Stimulated activated CD8-positive, alpha-beta memory T cell treated with anti-CD3 and anti-CD28 coated beads, Interleukin-12 subunit alpha, Interleukin-12 subunit beta, amount 100 ng/mL, for 4 hours (primary cell): ENCODE measurements around the gene AMBRA1.
A peak's percentile ranks its signal among the peaks of the same experiment; 100 is the strongest.
"Not testable (repeated sequence)": the region's sequence is repeated elsewhere in the genome, so short reads cannot be mapped to it uniquely, and the experiment has no call there.

Experiments used
- DNase-seq: peaks from one replicate; pipeline ENCODE4 v3.0.0-alpha.2; 2020; ENCODE audit warnings: low read depth

The AMBRA1 gene

GRCh38 chr11:46534711-46535110, 59.1 kb downstream of the AMBRA1 start:
- DNase-seq, result no peak

GRCh38 chr11:46533396-46534100, 60.3 kb downstream of the AMBRA1 start:
- DNase-seq, result no peak

- DNase-seq, result no peak
Observed at GRCh38 chr11:46529928-46530574, 63.8 kb downstream of the AMBRA1 start.

DNA sequence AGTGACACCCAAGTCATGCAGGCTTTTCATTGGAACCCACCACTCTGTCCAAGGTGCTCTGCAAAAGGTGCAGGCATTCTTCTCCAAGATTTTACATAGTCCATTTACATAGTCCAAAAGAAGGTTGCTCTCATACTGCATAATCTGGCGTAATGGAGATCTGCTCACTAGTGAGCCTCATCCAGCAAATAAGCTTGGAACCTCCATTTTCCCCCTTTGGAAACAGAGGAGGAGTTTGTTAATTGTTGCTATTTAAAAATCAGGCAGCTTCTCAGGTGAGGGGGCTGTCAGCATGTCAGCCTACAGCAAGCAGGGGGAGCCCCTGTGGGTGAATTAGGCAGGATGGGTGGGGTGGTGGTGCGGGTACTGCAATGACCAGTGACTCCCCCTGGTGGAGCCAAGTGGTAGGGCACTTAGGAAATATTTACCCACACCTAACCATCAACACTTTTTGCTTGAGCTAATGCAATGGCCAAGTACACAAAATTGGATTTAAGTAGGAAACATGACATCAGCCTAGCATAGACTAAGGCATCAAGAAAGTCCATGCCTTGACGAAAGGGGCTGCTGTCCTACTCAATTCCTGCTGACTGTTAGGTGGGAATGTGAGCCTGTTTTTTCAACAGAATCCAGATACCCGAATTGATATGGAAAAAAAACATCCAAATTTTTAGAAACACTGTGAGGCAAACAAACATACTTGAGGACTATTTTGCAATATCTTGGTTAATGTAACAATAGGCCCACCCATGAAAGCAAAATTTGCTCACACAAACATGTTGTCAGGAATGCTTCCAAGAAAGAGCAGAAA, 64.5 kb downstream of the AMBRA1 start:
- DNase-seq, result peak; percentile 41

DNA sequence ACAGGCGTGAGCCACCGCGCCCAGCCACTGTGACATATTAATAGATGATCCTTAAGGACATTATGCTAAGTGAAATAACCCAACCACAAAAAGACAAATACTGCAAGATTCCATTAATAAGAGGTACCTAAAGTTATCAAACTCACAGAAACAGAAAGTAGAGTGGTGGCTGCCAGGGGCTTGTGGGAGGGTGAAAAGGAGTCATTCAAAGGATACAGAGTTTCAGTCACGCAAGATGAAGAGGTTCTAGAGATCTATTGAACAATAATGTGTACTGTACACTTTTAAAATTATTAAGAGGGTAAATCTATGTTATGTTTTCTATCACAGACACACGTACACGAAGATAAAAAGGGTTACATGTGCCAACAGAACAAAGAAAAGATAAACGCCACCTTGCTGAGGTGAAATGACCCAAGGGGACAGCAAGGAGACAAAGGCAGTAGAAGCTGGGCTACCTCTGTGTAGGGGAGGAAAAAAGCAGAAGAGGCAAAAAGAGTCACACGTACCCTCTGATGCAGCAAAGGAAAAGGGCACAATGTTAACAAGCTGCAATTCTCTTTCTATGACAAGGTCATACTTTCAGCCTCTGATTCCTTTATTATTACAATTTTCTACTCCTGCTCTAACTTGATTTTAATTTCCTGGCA, 65.3 kb downstream of the AMBRA1 start:
- no peak for DNase-seq

- DNase-seq, result no peak
Observed at GRCh38 chr11:46527591-46528130, 66.2 kb downstream of the AMBRA1 start.

- DNase-seq, result no peak
Observed at GRCh38 chr11:46526216-46527215, 67.3 kb downstream of the AMBRA1 start.

DNA sequence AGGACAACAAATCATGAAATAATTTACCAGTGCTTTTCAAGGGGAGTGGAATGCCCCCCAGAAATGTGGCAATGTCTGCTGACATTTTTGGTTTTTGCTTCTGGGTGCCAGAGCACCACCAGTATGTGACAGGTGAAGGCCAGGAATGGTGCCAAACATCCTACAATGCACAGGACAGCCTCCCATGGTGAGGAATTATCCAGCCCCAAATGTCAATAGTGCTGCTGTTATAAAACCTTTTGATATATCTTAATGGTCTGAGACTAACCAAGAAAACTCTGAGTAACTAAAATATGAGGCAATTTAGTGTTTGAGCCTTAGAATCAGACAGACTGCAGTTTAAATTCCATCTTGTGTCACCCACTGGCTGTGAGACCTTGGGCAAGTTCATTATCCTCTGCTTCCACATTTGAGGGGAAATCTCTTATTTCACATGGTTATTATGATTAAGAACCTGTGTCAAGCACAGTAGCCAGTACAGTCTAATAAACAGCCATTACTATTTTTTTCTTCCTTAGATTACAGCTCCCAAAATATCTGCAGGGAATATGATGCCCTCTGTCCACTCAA, 69.5 kb downstream of the AMBRA1 start:
- DNase-seq, result no peak

DNA sequence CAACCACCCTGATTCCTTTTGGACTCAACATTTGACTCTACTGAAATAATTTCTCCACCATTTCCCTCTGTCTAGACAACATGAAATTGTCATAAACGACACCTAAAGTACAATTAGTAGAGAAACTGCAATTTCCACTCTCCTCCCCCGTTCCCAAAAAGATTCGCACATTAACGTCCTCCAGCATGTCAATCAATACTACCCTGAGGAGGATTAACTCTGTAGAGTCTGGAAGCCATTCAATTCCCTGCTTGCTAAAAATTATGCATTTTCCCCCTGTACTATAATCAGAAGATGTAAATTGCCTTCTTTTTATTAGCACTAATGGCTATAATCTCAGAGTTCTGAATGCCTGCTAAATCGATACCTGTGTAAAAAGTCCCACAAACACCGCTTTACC, 70.5 kb downstream of the AMBRA1 start:
- no peak for DNase-seq

DNA sequence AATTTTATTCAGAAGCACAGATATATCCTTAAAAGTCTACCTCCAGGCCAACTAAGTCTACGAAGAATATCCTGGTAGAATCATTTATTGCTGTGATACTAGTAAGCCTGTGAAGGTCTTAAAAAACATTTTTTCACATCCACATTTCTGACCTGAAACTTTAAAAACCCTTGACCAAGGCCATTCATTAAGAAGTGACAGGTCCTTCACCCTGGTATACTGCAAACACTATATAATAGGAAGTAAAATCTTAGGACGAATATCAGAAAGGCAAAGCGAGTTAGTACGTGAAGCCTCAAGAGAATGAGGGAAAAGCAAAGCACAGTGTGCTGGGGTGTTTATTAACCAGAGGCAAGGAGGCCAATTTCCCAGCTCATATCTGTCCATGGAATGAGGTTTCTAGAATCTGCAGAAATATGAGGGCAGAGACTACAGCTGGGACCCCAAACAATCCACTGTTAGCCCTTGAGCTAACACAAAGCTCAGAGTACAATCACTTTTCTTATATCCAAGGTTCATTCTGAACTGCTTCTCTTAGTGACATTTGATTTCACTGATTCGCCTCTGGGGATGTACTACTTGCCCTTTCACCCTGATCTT, 71.0 kb downstream of the AMBRA1 start:
- no peak for DNase-seq

DNA sequence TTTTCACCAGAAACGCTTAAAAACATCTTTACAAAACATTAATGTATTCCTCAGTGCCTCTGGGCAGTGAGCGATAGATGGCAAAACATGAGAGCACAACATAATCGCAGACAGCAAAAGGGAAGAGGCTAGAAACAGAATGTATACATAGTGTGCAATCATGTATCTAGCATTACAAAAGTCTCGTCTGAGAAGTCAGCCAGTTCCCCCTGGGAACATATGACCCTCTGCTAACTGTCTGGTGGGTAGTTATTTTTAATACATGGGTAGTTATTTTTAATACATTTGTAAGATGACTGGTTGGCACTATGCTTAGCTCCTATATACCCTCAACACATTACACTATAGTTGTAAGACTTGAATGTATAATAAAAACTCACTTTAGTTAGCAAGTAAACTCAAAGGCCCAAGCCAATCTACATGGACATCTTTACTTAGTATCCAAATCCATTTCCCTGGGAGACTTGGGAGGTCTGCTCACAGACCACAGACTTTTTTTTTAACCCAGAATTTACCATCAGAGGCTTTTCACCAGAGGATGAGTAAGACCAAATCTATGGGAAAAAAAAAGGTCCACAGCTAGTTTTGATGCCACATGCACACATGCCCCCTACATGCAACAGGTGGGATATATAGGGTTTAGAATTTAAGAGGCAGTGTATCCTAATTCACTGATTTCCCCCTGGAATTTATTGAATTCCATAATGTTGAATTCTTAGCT, 71.7 kb downstream of the AMBRA1 start:
- no peak for DNase-seq

GRCh38 chr11:46520971-46521745, 72.7 kb downstream of the AMBRA1 start:
- no peak for DNase-seq

DNA sequence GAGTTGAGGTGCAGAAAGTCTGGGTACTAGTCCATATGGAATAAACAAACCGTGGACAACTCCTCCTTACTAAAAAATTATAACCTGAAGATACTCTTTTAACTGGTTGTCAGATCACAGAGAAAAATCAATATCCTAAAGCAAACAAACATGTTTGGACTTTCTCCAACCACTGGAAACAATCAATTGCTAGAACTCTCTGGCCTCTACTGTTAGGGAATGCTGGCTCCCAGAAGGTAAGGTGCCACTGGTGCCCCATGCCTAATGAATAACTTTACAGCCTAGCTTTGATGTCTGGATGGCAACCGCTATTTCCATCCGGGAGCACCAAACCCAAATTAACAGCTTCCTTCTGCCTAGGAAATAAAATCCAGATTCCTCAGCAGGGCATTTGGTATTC, 74.5 kb downstream of the AMBRA1 start:
- no peak for DNase-seq

- not testable (repeated sequence) for DNase-seq
Observed at GRCh38 chr11:46518928-46519327, 74.9 kb downstream of the AMBRA1 start.

DNA sequence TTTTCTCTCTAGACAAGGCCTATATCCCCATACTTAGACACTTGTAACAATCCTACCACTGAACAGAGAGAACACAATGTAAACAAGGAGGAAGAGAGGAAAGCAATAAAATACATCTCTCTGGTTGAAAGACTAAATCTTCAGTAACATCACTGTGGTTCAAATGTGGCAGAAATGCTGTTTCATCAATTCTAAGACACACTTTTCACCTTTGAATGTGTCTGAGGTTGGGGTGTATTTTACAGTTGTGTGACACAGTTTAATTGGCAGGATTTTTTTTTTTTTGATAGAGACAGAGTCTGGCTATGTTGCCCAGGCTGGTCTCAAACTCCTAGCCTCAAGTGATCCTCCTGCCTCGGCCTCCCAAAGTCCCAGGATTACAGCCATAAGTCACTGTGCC, 79.5 kb downstream of the AMBRA1 start:
- DNase-seq, result no peak

DNA sequence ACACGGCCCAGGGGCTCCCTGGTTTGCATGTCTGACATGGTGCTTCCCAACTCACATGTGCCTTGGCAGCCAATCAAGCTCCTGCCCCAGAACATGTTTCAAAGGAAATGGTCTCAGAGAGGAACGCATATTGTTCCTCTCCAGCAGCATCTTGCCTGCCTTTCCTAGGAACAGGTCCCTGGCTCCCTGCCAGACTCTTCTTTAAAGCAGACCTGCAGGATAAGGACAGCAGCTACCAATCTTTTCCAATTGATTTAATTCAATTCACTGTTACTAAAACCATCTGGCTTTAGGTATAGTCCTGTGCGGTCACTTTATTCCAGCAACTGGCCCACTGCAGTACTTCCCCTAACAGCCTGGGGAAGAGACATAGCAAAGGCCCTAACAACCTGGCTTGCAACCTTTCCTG, 79.9 kb downstream of the AMBRA1 start:
- no peak for DNase-seq

DNA sequence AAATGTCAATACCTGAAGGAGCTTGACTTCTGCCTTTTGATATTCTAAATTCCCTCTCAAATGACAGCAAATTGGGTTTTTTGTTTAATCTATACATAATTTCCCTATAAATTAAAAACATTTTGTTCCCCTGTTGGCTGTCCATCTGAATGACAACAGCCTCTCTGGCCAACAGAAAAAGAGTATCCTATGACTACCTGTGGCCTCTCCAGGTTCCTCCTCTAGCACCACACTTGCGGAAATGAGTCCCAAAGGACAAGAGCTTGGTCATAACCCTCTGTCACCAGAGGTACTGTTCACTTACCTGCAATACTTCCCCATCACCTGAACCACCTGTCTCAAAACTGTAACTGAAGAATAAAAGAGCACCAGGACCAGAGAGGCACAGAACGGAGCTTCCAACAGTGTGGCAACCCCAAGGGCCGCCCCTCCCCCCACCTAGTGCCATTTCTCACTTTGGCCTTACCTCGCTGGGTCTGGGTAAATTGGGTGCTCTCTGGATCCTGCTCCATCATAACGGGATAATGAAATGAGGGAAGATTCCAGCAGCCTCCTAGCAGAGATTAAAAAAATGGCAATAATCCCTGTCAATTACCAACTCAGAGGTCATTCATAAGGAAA, 81.5 kb downstream of the AMBRA1 start:
- DNase-seq, result no peak

DNA sequence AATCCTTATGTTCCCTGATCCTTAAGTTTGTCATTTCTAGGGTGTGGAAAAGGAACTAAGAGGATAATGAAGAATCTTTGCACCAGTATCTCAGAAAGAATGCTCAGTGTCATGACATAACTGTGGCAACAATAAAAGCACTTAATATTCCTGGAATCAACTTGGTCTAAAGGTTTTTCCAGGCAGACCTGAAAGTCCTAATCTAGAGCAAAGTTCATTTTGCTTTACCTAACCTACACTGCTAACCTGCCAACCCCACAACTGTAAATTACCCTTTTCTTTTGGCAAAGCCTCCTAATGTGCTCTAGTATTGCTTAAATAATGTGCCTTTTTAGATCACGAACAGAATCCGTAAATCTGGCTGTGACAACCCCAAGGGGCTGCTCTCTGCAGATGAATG, 82.5 kb downstream of the AMBRA1 start:
- DNase-seq, result no peak
